GM21423 (cell line): Measurements from ENCODE around the gene DCAF11.
"Not testable (repeated sequence)": the region's sequence is repeated elsewhere in the genome, so short reads cannot be mapped to it uniquely, and the experiment has no call there.

Source experiments
- ATAC-seq: cut with Tn5 transposase; IDR thresholded peaks from one replicate; pipeline ENCODE4 v1.9.1; 2021; ENCODE audit warnings: mild to moderate bottlenecking, moderate library complexity; ENCODE audit not compliant: unreplicated experiment

Gene DCAF11

GRCh38 chr14:24095271-24096068, 19.1 kb upstream of the DCAF11 start:
- ATAC-seq, result peak; percentile 63

GRCh38 chr14:24096545-24097181, 17.9 kb upstream of the DCAF11 start:
- no peak for ATAC-seq

GRCh38 chr14:24098229-24098926, 16.2 kb upstream of the DCAF11 start:
- no peak for ATAC-seq

- ATAC-seq, result no peak
Measured at GRCh38 chr14:24098927-24099813, 15.4 kb upstream of the DCAF11 start.

- no peak for ATAC-seq
Measured at GRCh38 chr14:24100197-24100981, 14.2 kb upstream of the DCAF11 start.

- no peak for ATAC-seq
Measured at GRCh38 chr14:24100982-24101494, 13.5 kb upstream of the DCAF11 start.

GRCh38 chr14:24102357-24103048, 12.1 kb upstream of the DCAF11 start:
- ATAC-seq, result no peak

GRCh38 chr14:24103451-24103850, 11.1 kb upstream of the DCAF11 start:
- no peak for ATAC-seq

- ATAC-seq, result not testable (repeated sequence)
Measured at GRCh38 chr14:24105609-24106239, 8.9 kb upstream of the DCAF11 start.

GRCh38 chr14:24106672-24107271, 7.8 kb upstream of the DCAF11 start:
- ATAC-seq, result no peak

- ATAC-seq, result no peak
Measured at GRCh38 chr14:24108336-24108874, 6.2 kb upstream of the DCAF11 start.

GRCh38 chr14:24110060-24110459, 4.5 kb upstream of the DCAF11 start:
- ATAC-seq, result no peak

GRCh38 chr14:24110523-24110922, 4.1 kb upstream of the DCAF11 start:
- ATAC-seq, result no peak

GRCh38 chr14:24113379-24113800, 1.2 kb upstream of the DCAF11 start:
- ATAC-seq, result no peak

- ATAC-seq, result peak; percentile 28
Measured at GRCh38 chr14:24113801-24114531, 611 bp upstream of the DCAF11 start.

GRCh38 chr14:24115422-24116127, 998 bp downstream of the DCAF11 start:
- ATAC-seq, result no peak
